Dedifferentiated amniotic fluid mesenchymal stem cell (primary cell): ENCODE data around the gene OOSP1.
"Not testable (repeated sequence)": the region's sequence is repeated elsewhere in the genome, so short reads cannot be mapped to it uniquely, and the experiment has no call there.

Experiments used
- DNase-seq: peaks from one replicate; pipeline ENCODE4 v3.0.0-alpha.2; 2016; ENCODE audit errors: extremely low spot score

Gene OOSP1

GRCh38 chr11:59938132-59938531 lies at the start of gene OOSP1:
Gene OOSP1, plus strand, starts transcription at chr11:59938432. Its CDS starts 23 bp downstream, at chr11:59938455.
- no peak for DNase-seq

- no peak for DNase-seq
These were observed 46.5 kb upstream of the OOSP1 start for GRCh38 chr11:59891781-59892181.

GRCh38 chr11:59894616-59895015 lies 43.6 kb upstream of the OOSP1 start:
- no peak for DNase-seq

- no peak for DNase-seq
These were observed 40.2 kb upstream of the OOSP1 start for GRCh38 chr11:59898046-59898445.

GRCh38 chr11:59898650-59899049 lies 39.6 kb upstream of the OOSP1 start:
- no peak for DNase-seq

GRCh38 chr11:59899532-59899931 lies 38.7 kb upstream of the OOSP1 start:
- no peak for DNase-seq

GRCh38 chr11:59900366-59901126 lies 37.7 kb upstream of the OOSP1 start:
- DNase-seq: no peak

GRCh38 chr11:59901306-59901705 lies 36.9 kb upstream of the OOSP1 start:
- DNase-seq: no peak

GRCh38 chr11:59903569-59903968 lies 34.7 kb upstream of the OOSP1 start:
- not testable (repeated sequence) for DNase-seq

- no peak for DNase-seq
These were observed 19.8 kb upstream of the OOSP1 start for GRCh38 chr11:59918480-59918879.

GRCh38 chr11:59918987-59919589 lies 19.1 kb upstream of the OOSP1 start:
- DNase-seq: peak; percentile 53

- no peak for DNase-seq
These were observed 14.4 kb upstream of the OOSP1 start for GRCh38 chr11:59923813-59924212.

GRCh38 chr11:59931688-59932087 lies 6.5 kb upstream of the OOSP1 start:
- DNase-seq: no peak

GRCh38 chr11:59938718-59939117 lies 486 bp downstream of the OOSP1 start:
- DNase-seq: no peak

- no peak for DNase-seq
These were observed 1.2 kb downstream of the OOSP1 start for GRCh38 chr11:59939482-59939881.

GRCh38 chr11:59941091-59941490 lies 2.9 kb downstream of the OOSP1 start:
- no peak for DNase-seq

GRCh38 chr11:59943997-59944714 lies 5.9 kb downstream of the OOSP1 start:
- no peak for DNase-seq

- no peak for DNase-seq
These were observed 6.5 kb downstream of the OOSP1 start for GRCh38 chr11:59944720-59945119.

GRCh38 chr11:59953463-59954218 lies 15.4 kb downstream of the OOSP1 start:
- no peak for DNase-seq

- no peak for DNase-seq
These were observed 16.1 kb downstream of the OOSP1 start for GRCh38 chr11:59954219-59954847.

- DNase-seq: no peak
These were observed 18.9 kb downstream of the OOSP1 start for GRCh38 chr11:59957094-59957493.
